HG03196 (cell line): ENCODE data around the gene EPHX1.

Experiments used
- ATAC-seq: cut with Tn5 transposase; IDR thresholded peaks from one replicate; pipeline ENCODE4 v1.9.1; 2021; ENCODE audit not compliant: unreplicated experiment

Gene EPHX1

GRCh38 chr1:225840713-225841112 lies 30.8 kb downstream of the EPHX1 start:
- ATAC-seq = no peak

- no peak for ATAC-seq
Observed at GRCh38 chr1:225842074-225842473, 32.1 kb downstream of the EPHX1 start.

DNA sequence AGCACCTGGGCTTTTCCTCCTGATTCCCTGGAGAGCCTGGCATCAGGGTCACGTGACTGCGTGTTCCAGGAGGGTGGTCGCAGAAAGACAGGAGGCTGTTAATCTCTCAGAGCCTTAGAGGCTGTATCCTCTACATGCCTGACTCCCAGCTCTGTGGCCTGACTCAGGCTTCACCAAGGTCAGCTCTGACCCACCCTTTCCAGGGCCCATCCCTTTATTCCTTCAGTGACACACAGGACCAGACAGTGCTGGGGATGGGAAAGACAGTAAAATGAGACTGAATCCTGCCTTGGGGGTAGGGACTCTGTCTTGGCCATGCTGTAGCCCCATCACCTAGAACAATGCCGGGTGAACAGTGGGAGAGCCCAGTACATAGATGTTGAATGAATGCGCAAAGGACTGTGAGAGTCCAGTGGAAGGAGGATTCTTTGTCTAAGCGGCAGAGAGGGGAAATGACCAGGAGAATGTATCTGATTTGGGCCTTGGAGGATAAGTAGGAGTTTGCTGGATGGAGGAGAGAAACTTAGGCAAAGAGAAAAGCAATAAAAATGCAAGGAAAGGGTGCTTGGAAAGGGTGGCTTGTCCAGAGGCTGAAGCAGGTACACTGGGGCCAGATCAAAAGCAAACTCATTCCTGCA lies 33.0 kb downstream of the EPHX1 start:
- no peak for ATAC-seq

DNA sequence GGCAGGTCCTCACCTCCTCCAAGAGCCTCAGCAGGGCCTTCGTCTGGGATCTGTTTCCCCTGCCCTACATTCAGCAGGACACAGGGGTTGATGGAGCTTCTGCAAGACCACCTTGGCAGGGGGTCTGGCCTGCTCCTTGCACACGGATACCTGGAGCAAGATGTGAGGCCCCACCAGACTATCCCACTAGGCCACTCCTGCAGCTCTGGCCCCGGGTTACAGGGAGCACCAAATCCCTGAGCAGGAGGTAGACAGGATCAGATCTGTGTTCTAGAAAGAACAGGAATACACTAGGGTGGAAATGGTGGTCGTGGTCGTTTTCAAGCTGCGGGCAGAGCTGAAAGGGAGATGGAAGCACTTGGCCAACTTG lies 33.5 kb downstream of the EPHX1 start:
- no peak for ATAC-seq

DNA sequence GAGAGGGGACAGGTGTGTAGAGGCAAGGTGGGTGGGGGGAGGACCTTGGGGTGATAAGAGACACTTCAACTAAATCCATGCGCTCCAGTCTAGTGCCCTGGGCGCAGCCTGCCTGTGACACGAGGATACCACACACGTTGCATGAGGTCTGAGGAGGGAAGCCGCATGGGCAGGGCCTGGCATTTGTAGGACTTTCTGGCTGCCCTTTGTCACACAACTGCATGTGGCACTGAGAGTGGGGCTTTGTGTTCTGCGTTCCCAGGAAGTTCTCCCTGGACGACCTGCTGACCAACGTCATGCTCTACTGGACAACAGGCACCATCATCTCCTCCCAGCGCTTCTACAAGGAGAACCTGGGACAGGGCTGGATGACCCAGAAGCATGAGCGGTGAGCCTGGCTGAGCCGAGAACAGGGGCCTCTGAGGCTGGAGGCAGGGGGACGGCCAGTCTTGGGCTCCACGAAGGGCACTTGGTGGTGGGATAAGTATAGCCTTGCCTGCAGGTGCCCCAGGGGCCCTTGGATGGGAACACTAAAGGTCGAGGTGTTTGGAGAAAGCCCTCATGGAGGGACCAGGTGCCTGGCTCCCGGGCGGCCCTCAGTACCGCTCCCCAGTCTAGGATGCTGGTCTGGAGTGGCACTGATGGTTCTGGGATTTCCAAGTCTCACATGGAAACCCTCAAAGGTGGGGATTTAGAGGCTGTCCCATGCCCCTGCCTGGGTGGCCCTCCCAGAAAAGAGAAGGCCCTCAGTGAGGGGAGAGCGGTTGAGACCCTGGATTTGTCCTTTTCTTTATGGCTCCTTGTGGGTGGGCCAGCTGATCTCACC lies 34.5 kb downstream of the EPHX1 start:
- no peak for ATAC-seq

- no peak for ATAC-seq
Observed at GRCh38 chr1:225845097-225845496, 35.2 kb downstream of the EPHX1 start.

- ATAC-seq = no peak
Observed at GRCh38 chr1:225845571-225846259, 35.8 kb downstream of the EPHX1 start.

DNA sequence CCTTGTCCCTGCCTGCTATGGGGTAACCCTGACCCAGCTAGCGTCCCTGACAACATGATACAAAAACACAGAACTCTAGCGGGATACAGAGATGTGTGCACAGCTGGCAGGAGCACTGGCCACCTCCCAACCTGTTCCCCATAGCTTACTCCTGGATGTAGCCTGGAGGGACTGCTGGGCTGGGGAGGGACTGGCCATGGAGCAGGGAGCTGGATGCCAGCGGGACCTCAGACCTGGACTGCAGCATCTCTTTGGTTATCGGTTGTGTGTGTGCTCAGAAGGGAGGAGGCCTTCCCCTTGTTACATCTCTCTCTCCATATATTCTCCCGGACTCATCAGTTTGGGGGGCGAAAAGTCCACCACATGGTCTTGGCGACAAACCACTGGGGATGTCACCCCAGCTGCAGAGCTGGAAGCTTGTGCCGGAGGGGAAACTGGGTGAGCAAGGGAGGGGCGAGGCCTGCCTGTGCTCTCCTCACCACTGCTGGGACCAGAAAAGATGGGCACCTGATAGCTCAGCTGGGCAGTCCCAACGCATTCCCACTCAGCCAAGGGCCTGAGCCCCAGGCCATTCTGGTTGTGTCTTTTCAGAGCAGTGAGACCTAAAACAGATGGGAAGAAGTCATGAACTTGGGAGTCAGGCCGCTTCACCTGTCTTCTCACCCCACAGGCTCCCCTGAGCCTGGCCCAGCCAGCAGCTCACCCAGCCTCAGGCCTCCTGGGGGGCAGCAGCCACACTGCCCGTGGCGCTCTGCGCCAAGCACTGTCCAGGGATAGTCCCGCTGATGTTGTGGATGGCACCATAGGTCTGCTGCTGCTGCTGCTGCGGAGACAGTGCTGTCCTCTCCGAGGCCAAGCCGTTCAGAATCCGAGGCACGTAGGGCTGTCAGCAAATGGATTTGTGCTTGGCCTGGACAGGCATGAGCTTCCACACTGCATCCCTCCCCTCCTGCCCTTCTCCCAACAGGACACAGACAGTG lies 36.7 kb downstream of the EPHX1 start:
- no peak for ATAC-seq

DNA sequence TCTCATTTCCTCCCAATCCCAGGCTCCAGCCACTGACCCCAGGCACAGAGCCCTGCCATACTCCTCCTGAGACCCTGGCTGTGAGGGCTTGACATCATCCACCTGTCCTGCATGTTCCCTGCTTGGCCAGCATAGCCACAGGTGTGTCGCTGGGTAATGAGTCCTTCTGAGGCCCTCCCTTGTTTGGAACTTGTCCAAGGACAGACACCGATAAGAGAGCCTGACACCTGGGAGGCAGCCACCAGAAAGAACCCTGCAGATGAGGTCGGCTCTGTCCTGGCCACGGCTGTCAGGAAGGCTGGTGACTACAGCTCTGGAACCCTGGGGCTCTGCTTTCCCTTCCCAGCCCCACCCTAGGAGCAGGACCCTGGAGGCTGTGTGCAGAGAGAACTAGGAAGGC lies 37.7 kb downstream of the EPHX1 start:
- ATAC-seq = peak; percentile 3

GRCh38 chr1:225848030-225848955 lies 38.4 kb downstream of the EPHX1 start:
- peak; percentile 51 for ATAC-seq

DNA sequence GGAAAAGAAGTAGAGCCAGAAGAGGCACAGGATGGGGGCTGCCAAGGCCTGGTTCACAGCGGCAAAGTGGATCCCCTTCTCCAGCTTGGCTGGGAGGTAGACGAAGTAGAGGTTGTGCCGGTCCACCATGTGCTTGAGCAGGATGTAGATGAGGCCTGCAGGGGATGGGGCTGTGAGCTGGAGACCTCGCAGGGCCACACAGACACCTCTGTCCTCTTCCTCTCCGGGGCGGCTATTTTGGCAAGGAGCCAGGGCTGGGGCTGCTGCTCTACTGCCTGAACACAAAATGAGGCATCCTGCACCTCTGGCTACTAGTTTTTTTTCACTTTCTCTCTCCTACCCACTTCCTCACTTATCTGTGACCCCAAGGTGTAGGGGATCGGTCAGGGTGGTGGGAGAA lies 40.0 kb downstream of the EPHX1 start:
- ATAC-seq = no peak

DNA sequence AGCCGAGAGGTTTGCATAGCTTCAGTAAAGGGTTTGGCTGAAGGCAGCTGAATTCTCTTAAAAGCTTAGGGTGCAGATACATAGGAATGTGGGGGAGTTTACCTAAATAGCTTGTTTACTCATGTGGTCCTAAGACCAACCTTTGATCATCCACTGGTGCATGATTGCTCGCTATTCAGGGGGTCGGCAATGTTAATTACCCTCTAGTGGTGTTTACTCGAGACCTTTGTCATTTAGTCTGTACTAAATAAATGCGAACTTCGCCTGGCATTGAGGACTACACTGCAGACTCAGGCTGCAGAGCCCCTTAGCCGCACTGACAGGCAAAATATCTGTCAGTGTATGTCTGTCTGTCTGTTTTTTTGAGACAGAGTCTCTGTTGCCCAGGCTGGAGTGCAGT lies 40.4 kb downstream of the EPHX1 start:
- ATAC-seq = no peak

GRCh38 chr1:225851805-225852204 lies 41.9 kb downstream of the EPHX1 start:
- peak; percentile 43 for ATAC-seq

- no peak for ATAC-seq
Observed at GRCh38 chr1:225852413-225853124, 42.6 kb downstream of the EPHX1 start.

- ATAC-seq = no peak
Observed at GRCh38 chr1:225853441-225853840, 43.5 kb downstream of the EPHX1 start.

- ATAC-seq = no peak
Observed at GRCh38 chr1:225855503-225856300, 45.8 kb downstream of the EPHX1 start.

DNA sequence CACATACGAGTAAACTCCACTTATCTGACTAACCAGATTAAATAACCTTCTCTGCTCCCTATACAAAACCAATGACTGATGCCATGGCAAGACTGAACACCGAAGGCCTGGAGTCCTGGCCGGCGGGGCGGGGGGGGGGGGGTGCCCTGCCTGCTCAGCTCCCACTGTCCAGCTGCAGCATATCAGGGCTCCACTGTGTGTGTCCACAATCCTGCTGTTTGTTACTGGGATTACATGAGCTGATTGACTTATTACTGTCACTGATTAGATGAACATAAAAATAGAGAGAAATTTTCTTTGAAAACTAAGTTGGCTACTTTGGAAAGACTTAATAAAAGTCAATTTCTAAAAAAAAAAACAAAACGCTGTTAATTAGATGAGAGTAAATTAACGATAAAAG lies 47.3 kb downstream of the EPHX1 start:
- ATAC-seq = no peak

GRCh38 chr1:225859151-225859550 lies 49.2 kb downstream of the EPHX1 start:
- ATAC-seq = no peak
